Upper lobe of left lung (tissue), 6 donors: ENCODE measurements around the gene IGF2BP3. TPM values are rescaled to one million over a fixed set of nuclear protein-coding genes. Genes with fewer than 3 reads are reported as not detected.

Source experiments
- ATAC-seq, 2 donors: fragments of 200-7000 bp; cut with Tn5 transposase; one replicate each; pipeline ENCODE4 v1.9.1; 2022; ENCODE audit warnings: mild to moderate bottlenecking in 2 of 2, moderate library complexity in 2 of 2; ENCODE audit not compliant: low FRiP score in 2 of 2
- DNase-seq, 2 donors: peaks; one replicate each; pipeline ENCODE4 v3.0.0-alpha.2; 2019 to 2020
- H3K27ac ChIP-seq, 4 donors: fragments of 200-600 bp; sonication (generic); one replicate each; pipeline ENCODE4 v1.5.1; 2016 to 2019
- H3K27me3 ChIP-seq, 4 donors: fragments of 200-600 bp; sonication (generic); one replicate each; pipeline ENCODE4 v1.5.1; 2017 to 2019
- H3K36me3 ChIP-seq, 4 donors: fragments of 200-600 bp; sonication (generic); one replicate each; pipeline ENCODE4 v1.5.1; 2016 to 2019
- H3K4me1 ChIP-seq, 4 donors: fragments of 200-600 bp; sonication (generic); one replicate each; pipeline ENCODE4 v1.5.1; 2018 to 2019
- H3K4me3 ChIP-seq, 4 donors: fragments of 200-600 bp; sonication (generic); one replicate each; pipeline ENCODE4 v1.5.1; 2017 to 2019; ENCODE audit warnings: mild to moderate bottlenecking in 2 of 4, moderate library complexity in 1 of 4
- H3K9me3 ChIP-seq, 4 donors: fragments of 200-600 bp; sonication (generic); one replicate each; pipeline ENCODE4 v1.5.1; 2018 to 2019
- EP300 ChIP-seq, 4 donors: sonication (generic); formaldehyde crosslinking; IDR thresholded peaks; one replicate each; pipeline ENCODE4 v1.5.1; 2017; ENCODE audit warnings: antibody characterized with exemption in 4 of 4, control low read depth in 2 of 4
- POLR2A ChIP-seq, 4 donors: fragments of 450-650 bp; IDR thresholded peaks; one replicate each; pipeline ENCODE4 v1.5.1; 2016 to 2017; ENCODE audit warnings: antibody characterized with exemption in 4 of 4, mild to moderate bottlenecking in 2 of 4
- POLR2AphosphoS5 ChIP-seq, 2 donors: sonication (generic); formaldehyde crosslinking; IDR thresholded peaks; one replicate each; pipeline ENCODE4 v1.5.1; 2017; ENCODE audit warnings: antibody characterized with exemption in 2 of 2
- WGBS, 2 donors: methylation state at CpG; one replicate each; pipeline ENCODE4 v1.1.5; 2017 to 2018; 5-methylcytosine and 5-hydroxymethylcytosine counted together
- total RNA-seq, 6 donors: library from RNA; depleted of rRNA in 4 of 6; stranded (reverse); fragments of >200 nt in 4 of 6; gene quantifications; one replicate each; pipeline versions ENCODE4 v1.1.0 to v1.2.1, GENCODE V29; 2016 to 2021
- TF ChIP-seq, protein P1 (sequence below), 6 experiments: fragments of 450-650 bp in 4 of 6; fragments of 200-600 bp in 2 of 6; sonication (generic) in 2 of 6; IDR thresholded peaks; one replicate each; pipeline ENCODE4 v1.5.1; 2016 to 2019; ENCODE audit warnings: antibody characterized with exemption in 6 of 6
- donor health status: DM: no; HTN: no; CAD: no; lungs with moderate emphysema.
- donor health status: DM: no; HTN: yes; CAD: no; lungs with severe emphysema.

Gene IGF2BP3
- total RNA-seq, 6 donors from 2014 or later: 0.91 to 1.5 (median 1.1) TPM; not detected in 2

DNA sequence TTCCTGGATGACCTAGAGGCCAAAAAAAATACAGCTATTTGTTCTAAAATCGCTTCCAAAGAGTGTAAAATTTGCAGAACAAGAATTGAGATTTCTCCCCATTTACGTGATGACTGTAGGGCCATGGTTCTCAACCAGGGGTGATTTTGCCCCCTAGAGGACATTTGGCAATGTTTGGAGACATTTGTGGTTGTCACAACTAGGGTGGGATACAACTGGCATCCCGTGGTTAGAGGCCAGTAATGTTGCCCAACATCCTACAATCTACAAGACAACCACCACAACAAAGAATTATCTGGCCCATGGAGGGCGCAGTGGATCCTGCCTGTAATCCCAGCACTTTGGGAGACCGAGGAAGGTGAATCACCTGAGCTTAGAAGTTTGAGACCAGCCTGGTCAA lies 193.9 kb downstream of the IGF2BP3 start:
- peaks cover 0 to 6% (median 3%) of the 10 kb centered on the region in 4 donors for H3K4me1 ChIP-seq
- no peaks in the 10 kb centered on the region for H3K36me3 ChIP-seq
- no peak overlapping the region for H3K27ac ChIP-seq
- no peak for DNase-seq
- no peaks in the 10 kb centered on the region for H3K27me3 ChIP-seq
- TF ChIP-seq EP300 (IDR thresholded peaks at IDR 0.05) (no peak), POLR2A (IDR thresholded peaks at IDR 0.05) (no peak), POLR2AphosphoS5 (IDR thresholded peaks at IDR 0.05) (no peak)
- TF ChIP-seq, protein P1, sequence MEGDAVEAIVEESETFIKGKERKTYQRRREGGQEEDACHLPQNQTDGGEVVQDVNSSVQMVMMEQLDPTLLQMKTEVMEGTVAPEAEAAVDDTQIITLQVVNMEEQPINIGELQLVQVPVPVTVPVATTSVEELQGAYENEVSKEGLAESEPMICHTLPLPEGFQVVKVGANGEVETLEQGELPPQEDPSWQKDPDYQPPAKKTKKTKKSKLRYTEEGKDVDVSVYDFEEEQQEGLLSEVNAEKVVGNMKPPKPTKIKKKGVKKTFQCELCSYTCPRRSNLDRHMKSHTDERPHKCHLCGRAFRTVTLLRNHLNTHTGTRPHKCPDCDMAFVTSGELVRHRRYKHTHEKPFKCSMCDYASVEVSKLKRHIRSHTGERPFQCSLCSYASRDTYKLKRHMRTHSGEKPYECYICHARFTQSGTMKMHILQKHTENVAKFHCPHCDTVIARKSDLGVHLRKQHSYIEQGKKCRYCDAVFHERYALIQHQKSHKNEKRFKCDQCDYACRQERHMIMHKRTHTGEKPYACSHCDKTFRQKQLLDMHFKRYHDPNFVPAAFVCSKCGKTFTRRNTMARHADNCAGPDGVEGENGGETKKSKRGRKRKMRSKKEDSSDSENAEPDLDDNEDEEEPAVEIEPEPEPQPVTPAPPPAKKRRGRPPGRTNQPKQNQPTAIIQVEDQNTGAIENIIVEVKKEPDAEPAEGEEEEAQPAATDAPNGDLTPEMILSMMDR (IDR thresholded peaks at IDR 0.05): no peak
- no peak for ATAC-seq
- no peaks in the 10 kb centered on the region for H3K9me3 ChIP-seq
- WGBS, 2 donors: 65 to 84% methylated on average over 4 to 5 of the region's 5 CpGs
- no peak overlapping the region for H3K4me3 ChIP-seq

DNA sequence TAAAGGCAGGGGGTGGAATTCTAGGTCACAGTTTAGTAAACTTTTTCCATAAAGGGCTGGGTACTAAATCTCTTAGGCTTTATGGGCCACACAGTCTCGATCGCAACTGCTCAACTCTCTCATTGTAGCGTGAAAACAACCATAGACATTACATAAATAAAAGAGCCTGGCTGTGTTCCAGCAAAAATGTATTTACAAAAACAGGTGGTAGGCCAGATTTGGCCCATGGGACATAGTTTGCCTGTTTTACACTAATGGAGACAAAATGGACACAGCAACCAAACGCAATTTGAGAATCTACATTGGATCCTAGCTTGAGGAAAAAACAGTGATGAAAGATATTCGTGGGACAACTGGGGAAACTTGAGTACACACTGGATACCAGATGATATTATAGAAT lies 194.4 kb downstream of the IGF2BP3 start:
- Histone ChIP-seq H3K36me3 (no peaks in the 10 kb centered on the region), H3K4me3 (no peak overlapping the region), H3K4me1 (peaks cover 0 to 6% (median 3%) of the 10 kb centered on the region in 4 donors), H3K9me3 (no peaks in the 10 kb centered on the region), H3K27ac (no peak overlapping the region), H3K27me3 (no peaks in the 10 kb centered on the region)
- ATAC-seq: no peak
- TF ChIP-seq POLR2AphosphoS5 (IDR thresholded peaks at IDR 0.05): no peak
- no peak for TF ChIP-seq POLR2A (IDR thresholded peaks at IDR 0.05)
- no peak for TF ChIP-seq EP300 (IDR thresholded peaks at IDR 0.05)
- TF ChIP-seq, protein P1 (IDR thresholded peaks at IDR 0.05): no peak
- 82 to 86% methylated on average over 5 of the region's 5 CpGs for WGBS, 2 donors
- DNase-seq: no peak

DNA sequence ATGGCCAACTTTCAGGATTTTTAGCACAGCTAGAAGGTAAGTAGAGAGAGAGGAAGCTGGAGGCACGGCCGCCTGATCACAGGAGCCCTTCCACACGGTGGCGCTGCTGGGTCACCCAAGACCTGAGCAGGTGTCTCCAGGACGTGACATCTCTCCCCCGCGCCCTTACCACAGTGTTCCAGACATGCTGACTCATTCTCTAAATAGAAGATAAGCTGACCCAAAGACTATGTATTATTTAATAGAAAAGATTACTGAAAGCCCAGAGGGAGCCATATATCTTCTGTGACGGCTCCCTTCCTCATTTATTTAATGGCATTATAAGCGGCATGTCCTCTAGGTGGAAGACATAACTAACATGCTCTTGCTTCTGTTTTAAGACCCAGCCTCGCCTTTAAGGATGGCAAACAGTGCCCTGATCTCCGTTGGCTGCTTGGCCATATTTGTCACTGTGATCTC lies 197.1 kb downstream of the IGF2BP3 start:
- H3K27me3 ChIP-seq: no peaks in the 10 kb centered on the region
- peaks cover 0 to 6% (median 3%) of the 10 kb centered on the region in 4 donors for H3K4me1 ChIP-seq
- peak; percentile 90 to 94 for ATAC-seq
- H3K36me3 ChIP-seq: no peaks in the 10 kb centered on the region
- H3K9me3 ChIP-seq: no peaks in the 10 kb centered on the region
- TF ChIP-seq, protein P1 (IDR thresholded peaks at IDR 0.05): peak; percentile 58 to 86 (median 74)
- TF ChIP-seq POLR2A (IDR thresholded peaks at IDR 0.05): no peak
- peak; percentile 87 to 97 for DNase-seq
- no peak overlapping the region for H3K4me3 ChIP-seq
- no peak overlapping the region for H3K27ac ChIP-seq
- 3 to 11% methylated on average over 8 to 11 of the region's 11 CpGs for WGBS, 2 donors

DNA sequence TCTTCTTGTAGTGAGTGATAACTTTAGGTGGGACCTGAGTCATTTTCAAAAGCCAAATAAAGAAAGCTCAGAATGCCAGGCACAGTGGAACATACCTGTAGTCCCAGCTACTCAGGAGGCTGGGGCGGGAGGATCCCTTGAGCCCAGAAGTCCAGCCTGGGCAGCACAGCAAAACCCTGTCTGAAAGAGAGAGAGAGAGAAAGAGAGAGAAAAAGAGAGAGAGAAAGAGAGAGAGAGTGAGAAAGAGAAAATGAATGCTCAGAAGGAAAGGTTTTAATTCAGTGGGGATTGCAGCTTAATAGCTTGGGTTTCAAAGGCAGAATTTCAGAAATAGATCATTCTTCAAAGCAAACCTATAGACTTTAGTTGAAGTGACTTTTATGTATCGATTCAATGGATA lies 198.0 kb downstream of the IGF2BP3 start:
- Histone ChIP-seq H3K36me3 (no peaks in the 10 kb centered on the region), H3K27ac (no peak overlapping the region), H3K9me3 (no peaks in the 10 kb centered on the region), H3K4me3 (no peak overlapping the region), H3K27me3 (no peaks in the 10 kb centered on the region), H3K4me1 (peaks cover 0 to 6% (median 3%) of the 10 kb centered on the region in 4 donors)
- DNase-seq: no peak
- TF ChIP-seq EP300 (IDR thresholded peaks at IDR 0.05): no peak
- WGBS, 2 donors: 94 to 96% methylated on average over 2 of the region's 2 CpGs
- ATAC-seq: no peak

GRCh38 chr7:23268746-23269145 lies 201.5 kb downstream of the IGF2BP3 start:
- H3K27me3 ChIP-seq: no peaks in the 10 kb centered on the region
- no peak overlapping the region for H3K4me3 ChIP-seq
- H3K9me3 ChIP-seq: no peaks in the 10 kb centered on the region
- peaks cover 0 to 3% (median 0%) of the 10 kb centered on the region in 4 donors for H3K36me3 ChIP-seq
- ATAC-seq (no peak), DNase-seq (no peak)
- 85% methylated on average over 4 of the region's 4 CpGs for WGBS, 2 donors
- peaks cover 0 to 6% (median 3%) of the 10 kb centered on the region in 4 donors for H3K4me1 ChIP-seq
- TF ChIP-seq POLR2AphosphoS5 (IDR thresholded peaks at IDR 0.05): no peak
- TF ChIP-seq, protein P1 (IDR thresholded peaks at IDR 0.05): no peak
- TF ChIP-seq EP300 (IDR thresholded peaks at IDR 0.05): no peak
- no peak for TF ChIP-seq POLR2A (IDR thresholded peaks at IDR 0.05)
- no peak overlapping the region for H3K27ac ChIP-seq
